Lower lobe of right lung (tissue), 2 donors: ENCODE results near the gene YTHDC1. TPM values are rescaled to one million over a fixed set of nuclear protein-coding genes. Genes with fewer than 3 reads are reported as not detected.

ENCODE experiments used
- ATAC-seq, 2 donors: fragments of 200-7000 bp; cut with Tn5 transposase; one replicate each; pipeline ENCODE4 v1.9.1; 2020 to 2022; ENCODE audit warnings: mild to moderate bottlenecking in 2 of 2, moderate library complexity in 2 of 2
- DNase-seq: peaks from one replicate; pipeline ENCODE4 v3.0.0-alpha.2; 2020
- H3K27ac ChIP-seq: fragments of 200-600 bp; one replicate; pipeline ENCODE4 v1.8.0; 2022
- H3K27me3 ChIP-seq: fragments of 200-600 bp; one replicate; pipeline ENCODE4 v1.8.0; 2022; ENCODE audit warnings: low read depth
- H3K36me3 ChIP-seq: fragments of 200-600 bp; one replicate; pipeline ENCODE4 v1.8.0; 2022; ENCODE audit warnings: mild to moderate bottlenecking
- H3K4me1 ChIP-seq: fragments of 200-600 bp; one replicate; pipeline ENCODE4 v1.8.0; 2022
- H3K4me3 ChIP-seq: fragments of 200-600 bp; one replicate; pipeline ENCODE4 v1.8.0; 2022; ENCODE audit warnings: mild to moderate bottlenecking
- H3K9me3 ChIP-seq: fragments of 200-600 bp; one replicate; pipeline ENCODE4 v1.8.0; 2022
- intact Hi-C: fragments of 100-400 bp; cut with DNase I; formaldehyde crosslinking; loops from one replicate; pipeline ENCODE4 v1.11.0; 2022
- total RNA-seq: library from RNA; stranded (reverse); fragmentation: NEBNext Ultra II Directional; extraction: Animal tissue kit (Norgen Biotek cat#: 25700); gene quantifications from one replicate; pipeline ENCODE4 v1.2.1, GENCODE V29; 2021
- TF ChIP-seq, protein P1 (sequence below): fragments of 200-600 bp; IDR thresholded peaks from one replicate; pipeline ENCODE4 v1.8.0; 2022; ENCODE audit warnings: antibody characterized with exemption, mild to moderate bottlenecking
- donor health status: DM: no; HTN: yes; CAD: no; lungs with severe emphysema.

Gene YTHDC1
- total RNA-seq, 1 donor from 2014 or later: 77.2 TPM

DNA sequence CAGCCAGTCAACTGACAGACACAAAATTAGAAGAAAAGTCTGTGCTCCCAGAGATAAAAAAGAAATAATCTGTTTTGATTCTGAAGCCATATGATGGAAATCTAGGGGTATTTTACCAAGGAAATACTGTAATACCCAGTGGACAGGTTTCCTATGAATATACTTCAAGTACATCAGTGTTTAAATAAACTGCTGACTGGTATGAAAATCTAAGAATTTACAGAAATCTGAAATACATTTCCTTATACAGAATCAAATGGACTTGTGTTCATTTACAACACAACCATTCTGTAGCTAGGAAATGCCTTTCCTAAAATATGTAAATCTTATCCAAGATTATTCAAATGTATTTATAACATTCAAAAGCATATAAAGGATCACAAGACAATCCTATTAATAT is 13.4 kb downstream of the YTHDC1 start:
- ATAC-seq: no peak
- TF ChIP-seq, protein P1, sequence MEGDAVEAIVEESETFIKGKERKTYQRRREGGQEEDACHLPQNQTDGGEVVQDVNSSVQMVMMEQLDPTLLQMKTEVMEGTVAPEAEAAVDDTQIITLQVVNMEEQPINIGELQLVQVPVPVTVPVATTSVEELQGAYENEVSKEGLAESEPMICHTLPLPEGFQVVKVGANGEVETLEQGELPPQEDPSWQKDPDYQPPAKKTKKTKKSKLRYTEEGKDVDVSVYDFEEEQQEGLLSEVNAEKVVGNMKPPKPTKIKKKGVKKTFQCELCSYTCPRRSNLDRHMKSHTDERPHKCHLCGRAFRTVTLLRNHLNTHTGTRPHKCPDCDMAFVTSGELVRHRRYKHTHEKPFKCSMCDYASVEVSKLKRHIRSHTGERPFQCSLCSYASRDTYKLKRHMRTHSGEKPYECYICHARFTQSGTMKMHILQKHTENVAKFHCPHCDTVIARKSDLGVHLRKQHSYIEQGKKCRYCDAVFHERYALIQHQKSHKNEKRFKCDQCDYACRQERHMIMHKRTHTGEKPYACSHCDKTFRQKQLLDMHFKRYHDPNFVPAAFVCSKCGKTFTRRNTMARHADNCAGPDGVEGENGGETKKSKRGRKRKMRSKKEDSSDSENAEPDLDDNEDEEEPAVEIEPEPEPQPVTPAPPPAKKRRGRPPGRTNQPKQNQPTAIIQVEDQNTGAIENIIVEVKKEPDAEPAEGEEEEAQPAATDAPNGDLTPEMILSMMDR: no peak
- H3K4me3 ChIP-seq: no peak overlapping the region
- no peaks in the 10 kb centered on the region for H3K9me3 ChIP-seq
- peaks cover 67% of the 10 kb centered on the region for H3K36me3 ChIP-seq
- DNase-seq: no peak
- H3K27ac ChIP-seq: no peak overlapping the region
- no peaks in the 10 kb centered on the region for H3K27me3 ChIP-seq
- intact Hi-C loops: no loop called here
- peaks cover 37% of the 10 kb centered on the region for H3K4me1 ChIP-seq

DNA sequence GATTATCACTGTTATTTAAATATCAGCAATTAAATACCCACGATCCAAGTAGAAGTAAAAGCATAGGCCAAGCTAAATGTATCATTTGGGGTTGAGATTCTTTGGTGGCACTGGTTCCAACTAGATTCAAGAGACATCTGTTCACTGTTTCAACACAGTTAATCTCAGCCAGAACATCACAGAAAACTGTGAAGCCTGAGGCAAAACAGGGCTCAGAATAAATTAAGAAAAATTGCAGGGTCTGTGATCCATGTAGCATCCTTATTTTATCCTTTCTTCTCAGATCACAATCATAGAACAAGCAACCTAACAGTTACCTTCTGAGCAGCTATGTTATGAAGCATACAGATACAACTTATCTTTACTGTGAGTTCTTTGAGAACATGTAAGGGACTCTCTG is 23.7 kb downstream of the YTHDC1 start:
- H3K4me3 ChIP-seq: no peak overlapping the region
- DNase-seq (no peak), ATAC-seq (no peak)
- TF ChIP-seq, protein P1: no peak
- intact Hi-C loops: no loop called here
- H3K27me3 ChIP-seq: no peaks in the 10 kb centered on the region
- H3K27ac ChIP-seq: no peak overlapping the region
- no peaks in the 10 kb centered on the region for H3K4me1 ChIP-seq
- no peaks in the 10 kb centered on the region for H3K9me3 ChIP-seq
- peaks cover 83% of the 10 kb centered on the region for H3K36me3 ChIP-seq

DNA sequence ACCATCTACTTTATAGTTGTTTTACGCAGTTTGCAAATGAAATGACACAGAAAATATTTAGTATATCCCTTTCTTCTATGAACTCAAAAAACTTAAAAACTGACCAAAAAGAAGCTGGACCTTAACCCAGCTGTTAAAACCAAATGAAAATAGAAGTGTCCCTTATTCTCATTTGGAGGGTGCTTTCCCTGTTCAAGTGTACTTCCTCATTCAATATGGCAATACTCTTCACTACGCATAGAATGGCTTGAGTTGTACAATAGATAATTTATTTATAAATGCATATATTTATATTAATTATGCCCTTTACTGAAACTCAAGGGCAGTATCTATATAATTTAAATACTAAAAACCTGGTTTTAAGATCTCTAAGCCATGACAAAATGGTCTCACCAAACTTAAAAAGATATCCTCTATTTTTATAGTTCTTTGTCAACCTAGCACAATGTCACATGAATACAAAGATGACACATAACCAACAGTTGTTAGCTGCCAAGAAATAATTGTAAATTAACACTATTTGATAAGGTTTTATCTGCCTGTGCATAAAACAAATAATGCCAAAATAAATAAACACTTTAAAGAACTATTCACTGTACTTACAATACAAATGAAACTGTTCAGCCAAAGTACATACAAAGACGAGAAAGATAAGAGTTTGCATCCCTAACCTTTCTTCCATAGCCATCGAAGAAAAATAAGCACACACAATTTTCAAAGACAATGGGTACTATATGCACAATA is 25.2 kb downstream of the YTHDC1 start:
- Histone ChIP-seq H3K4me1 (no peaks in the 10 kb centered on the region), H3K27me3 (no peaks in the 10 kb centered on the region), H3K27ac (no peak overlapping the region), H3K36me3 (peaks cover 80% of the 10 kb centered on the region), H3K9me3 (no peaks in the 10 kb centered on the region), H3K4me3 (no peak overlapping the region)
- no peak for DNase-seq
- intact Hi-C loops: no loop called here
- TF ChIP-seq, protein P1: no peak
- no peak for ATAC-seq

DNA sequence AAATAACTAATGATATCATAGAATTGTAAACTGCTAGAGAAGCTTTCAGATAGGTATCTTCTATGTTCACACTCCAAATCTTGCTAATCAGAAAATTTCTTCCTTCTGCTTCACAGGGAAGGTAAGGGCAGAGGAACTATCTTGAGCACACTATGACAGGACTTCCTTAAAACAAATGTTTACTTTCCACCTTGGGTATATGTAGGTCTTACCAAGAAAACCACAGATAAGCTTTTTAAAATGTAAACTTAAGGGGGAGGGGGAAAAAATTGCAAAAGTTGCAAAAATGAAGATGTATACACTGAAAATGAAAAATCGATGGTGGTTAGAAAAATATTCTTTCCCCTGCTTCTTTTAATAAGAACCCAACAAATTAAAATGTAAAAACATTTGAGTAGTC is 30.9 kb downstream of the YTHDC1 start:
- Histone ChIP-seq H3K4me1 (no peaks in the 10 kb centered on the region), H3K27me3 (no peaks in the 10 kb centered on the region), H3K36me3 (peaks cover 97% of the 10 kb centered on the region), H3K9me3 (no peaks in the 10 kb centered on the region), H3K4me3 (no peak overlapping the region), H3K27ac (no peak overlapping the region)
- TF ChIP-seq, protein P1: no peak
- no peak for ATAC-seq
- intact Hi-C loops: no loop called here
- DNase-seq: no peak

DNA sequence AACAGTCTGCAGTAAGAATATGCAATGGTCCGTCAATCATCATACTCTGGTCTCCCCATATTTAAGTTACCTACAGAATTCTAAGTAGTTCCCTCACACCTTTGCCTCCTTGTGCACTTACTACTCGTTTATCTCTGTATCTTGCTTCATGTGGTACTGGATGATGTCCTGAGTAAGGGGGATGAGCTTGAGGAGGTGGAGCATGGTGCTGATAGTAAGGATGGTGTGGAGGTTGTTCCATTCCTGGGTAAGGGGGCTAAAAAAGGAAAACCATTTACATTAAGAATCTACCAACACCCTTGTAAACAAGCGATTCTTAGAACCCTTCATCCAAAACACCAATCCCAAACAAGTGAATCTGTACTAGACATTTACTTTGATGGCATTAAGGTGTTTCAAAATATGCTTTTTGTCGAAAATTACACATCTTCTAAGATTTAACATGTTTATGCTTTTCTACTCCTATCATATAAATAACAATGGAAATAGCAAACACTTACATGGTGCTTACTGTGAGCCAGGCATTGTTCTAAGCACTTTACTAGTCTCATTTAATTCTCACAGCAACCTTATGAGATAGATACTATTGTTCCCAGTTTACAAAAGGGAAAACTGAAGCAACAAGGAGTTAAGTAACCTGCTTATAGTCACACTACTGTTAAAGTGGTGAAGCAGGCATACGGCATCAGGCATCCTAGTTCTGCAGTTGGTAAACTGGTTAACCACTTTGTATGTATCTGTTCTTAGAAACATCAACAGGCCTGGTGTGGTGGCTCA is 33.5 kb downstream of the YTHDC1 start:
- H3K36me3 ChIP-seq: peaks cover 94% of the 10 kb centered on the region
- no peak overlapping the region for H3K27ac ChIP-seq
- ATAC-seq: no peak

More for the DNA sequence above, 33.5 kb downstream of the YTHDC1 start:
- intact Hi-C loops: no loop called here
- DNase-seq: no peak
- H3K4me1 ChIP-seq: no peaks in the 10 kb centered on the region
- H3K27me3 ChIP-seq: no peaks in the 10 kb centered on the region
- H3K4me3 ChIP-seq: no peak overlapping the region
- H3K9me3 ChIP-seq: no peaks in the 10 kb centered on the region
- TF ChIP-seq, protein P1: no peak
